AG04449 (cell line): ENCODE measurements around the gene SMCO1.

Source experiments
- CTCF ChIA-PET: fragments of 350-600 bp; formaldehyde crosslinking; extraction: SDS; loops from one replicate; lab custom pipeline; 2021; ENCODE audit warnings: antibody characterized with exemption; lab: Yijun Ruan, JAX
- POLR2A ChIA-PET: fragments of 400-600, 350-600 bp; formaldehyde crosslinking; extraction: SDS; loops from one replicate; lab custom pipeline; 2020; ENCODE audit warnings: antibody characterized with exemption, inconsistent platforms; lab: Yijun Ruan, JAX
- DNase-seq: peaks from one replicate; pipeline ENCODE4 v3.0.0-alpha.2; 2010; ENCODE audit warnings: low read depth, low spot score
- H3K4me3 ChIP-seq: 2 replicates; pipeline ENCODE4 v1.5.1; 2011; ENCODE audit warnings: low read depth, mild to moderate bottlenecking, control low read depth, low read length
- CTCF ChIP-seq: IDR thresholded peaks from one replicate; pipeline ENCODE4 v1.5.1; 2011; ENCODE audit warnings: mild to moderate bottlenecking, moderate library complexity, low read length, control low read depth, inconsistent platforms; ENCODE audit not compliant: insufficient read depth; ENCODE audit errors: missing control alignments

Gene SMCO1

GRCh38 chr3:196499807-196500524 lies 15.2 kb downstream of the SMCO1 start:
- peak overlapping the region; percentile 57 for H3K4me3 ChIP-seq
- POLR2A ChIA-PET, result no interaction called here
- TF ChIP-seq CTCF, result no peak

DNA sequence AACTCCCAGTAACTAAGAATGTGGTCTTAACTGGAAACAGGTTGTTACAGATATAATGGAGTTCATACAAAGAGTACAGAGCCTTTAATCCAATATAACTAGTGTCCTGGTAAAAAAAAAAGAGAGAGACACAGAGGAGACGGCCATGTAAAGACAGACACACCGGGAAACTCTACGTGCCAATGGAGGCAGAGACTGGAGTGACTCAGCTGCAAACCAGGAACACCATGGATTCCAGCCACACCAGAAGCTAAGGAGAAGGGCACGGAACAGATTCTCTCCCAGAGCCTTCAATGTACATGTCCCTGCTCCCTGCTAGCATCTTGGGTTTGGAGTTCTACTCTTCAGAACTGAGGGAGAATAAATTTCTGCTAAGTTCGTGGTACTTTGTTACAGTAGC lies 16.1 kb downstream of the SMCO1 start:
- ChIA-PET POLR2A (no interaction called here), CTCF (no interaction called here)
- no peak for TF ChIP-seq CTCF
- no peak overlapping the region for H3K4me3 ChIP-seq
- DNase-seq, result no peak

More at GRCh38 chr3:196499807-196500524, 15.2 kb downstream of the SMCO1 start:
- no peak for DNase-seq
- CTCF ChIA-PET, result interaction anchor here (1.1 kb wide), 1 partner anchor 247 kb away, joined by 3 read pairs; no protein-coding TSS in a partner anchor

DNA sequence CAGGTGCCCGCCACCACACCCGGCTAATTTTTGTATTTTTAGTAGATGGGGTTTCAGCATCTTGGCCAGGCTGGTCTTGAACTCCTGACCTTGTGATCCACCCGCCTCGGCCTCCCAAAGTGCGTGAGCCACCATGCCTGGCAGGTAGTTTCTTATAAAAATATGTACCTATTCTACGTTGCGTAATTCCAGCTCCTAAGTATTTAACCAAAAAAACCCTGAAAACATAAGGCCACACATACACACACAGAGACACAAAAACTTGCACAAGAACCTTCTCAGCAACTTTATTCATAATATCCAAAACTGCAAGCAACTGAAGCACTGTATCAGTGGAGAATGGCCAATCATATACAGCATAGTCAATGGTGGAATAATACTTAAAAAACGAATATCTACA lies 16.8 kb downstream of the SMCO1 start:
- DNase-seq, result no peak
- no peak for TF ChIP-seq CTCF
- ChIA-PET CTCF (no interaction called here), POLR2A (no interaction called here)
- H3K4me3 ChIP-seq, result no peak overlapping the region

- no peak for DNase-seq
- TF ChIP-seq CTCF, result no peak
- ChIA-PET POLR2A (no interaction called here), CTCF (interaction anchor here (0.7 kb wide), 1 partner anchor 10 kb away, joined by 3 read pairs; no protein-coding TSS in a partner anchor)
- no peak overlapping the region for H3K4me3 ChIP-seq
These were observed 19.0 kb downstream of the SMCO1 start for GRCh38 chr3:196496183-196496582.

DNA sequence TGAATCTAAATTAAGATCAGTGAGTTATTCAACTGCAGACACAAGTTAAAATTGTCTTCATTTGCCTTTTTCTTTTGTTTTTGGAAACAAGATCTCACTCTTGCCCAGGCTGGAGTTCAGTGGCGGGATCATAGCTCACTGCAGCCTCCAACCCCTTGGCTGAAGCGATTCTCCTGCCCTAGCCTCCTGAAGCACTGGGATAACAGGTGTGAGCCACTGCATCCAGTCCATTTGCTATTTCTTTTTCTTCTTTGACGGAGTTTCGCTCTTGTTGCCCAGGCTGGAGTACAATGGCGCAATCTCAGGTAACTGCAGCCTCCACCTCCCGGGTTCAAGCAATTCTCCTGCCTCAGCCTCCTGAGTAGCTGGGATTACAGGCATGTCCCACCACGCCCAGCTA lies 21.9 kb downstream of the SMCO1 start:
- DNase-seq, result no peak
- ChIA-PET POLR2A (interaction anchor here (0.6 kb wide), 1 partner anchor 1246 kb away, joined by 4 read pairs; no protein-coding TSS in a partner anchor), CTCF (interaction anchor here (0.9 kb wide), 1 partner anchor 238 kb away, joined by 3 read pairs; no protein-coding TSS in a partner anchor)
- TF ChIP-seq CTCF, result no peak
- H3K4me3 ChIP-seq, result no peak overlapping the region

DNA sequence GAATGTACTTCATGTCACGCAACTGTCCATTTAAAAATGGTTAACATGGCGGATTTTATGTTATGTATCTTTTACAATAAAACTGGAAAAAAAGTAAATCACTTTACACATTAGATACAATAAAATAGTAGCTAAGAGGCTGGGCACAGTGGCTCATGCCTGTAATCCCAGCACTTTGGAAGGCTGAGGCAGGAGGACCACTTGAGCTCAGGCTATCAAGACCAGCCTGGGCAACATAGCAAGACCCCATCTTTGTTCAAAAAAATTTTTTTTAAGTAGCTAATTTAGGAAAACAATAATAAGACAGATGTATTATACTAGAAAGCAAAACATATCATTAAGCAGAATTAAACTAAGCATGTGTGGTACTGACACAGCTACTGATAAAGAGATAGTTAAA lies 23.1 kb downstream of the SMCO1 start:
- no peak for DNase-seq
- ChIA-PET CTCF (interaction anchor here (0.9 kb wide), 1 partner anchor 36 kb away, joined by 3 read pairs; no protein-coding TSS in a partner anchor), POLR2A (no interaction called here)
- TF ChIP-seq CTCF, result no peak
- no peak overlapping the region for H3K4me3 ChIP-seq
